Natural killer cell (primary cell): ENCODE measurements around the gene MTMR4. TPM values are rescaled to one million over a fixed set of nuclear protein-coding genes. Genes with fewer than 3 reads are reported as not detected.

Source experiments
- ATAC-seq, 3 donors: fragments of 150-1000 bp in 2 of 3; fragments of 200-7000 bp in 1 of 3; cut with Tn5 transposase; 1 replicate in 1 of 3; 2 replicates in 2 of 3; pipeline ENCODE4 v1.10.0; 2021; ENCODE audit warnings: mild to moderate bottlenecking in 2 of 3, moderate library complexity in 2 of 3
- DNase-seq, 2 donors: peaks; one replicate each; pipeline versions ENCODE4 v3.0.0 to v3.0.0-alpha.2; 2013 to 2021; ENCODE audit warnings: mixed read lengths in 1 of 2
- H3K27ac ChIP-seq: one replicate; pipeline ENCODE4 v1.5.1; 2013; ENCODE audit warnings: mild to moderate bottlenecking, low read length
- H3K27me3 ChIP-seq: one replicate; pipeline ENCODE4 v1.6.1; 2013; ENCODE audit warnings: low read length; ENCODE audit not compliant: control insufficient read depth, insufficient read depth
- H3K36me3 ChIP-seq: one replicate; pipeline ENCODE4 v1.6.1; 2013; ENCODE audit warnings: low read length; ENCODE audit not compliant: control insufficient read depth, insufficient read depth
- H3K4me1 ChIP-seq: one replicate; pipeline ENCODE4 v1.6.1; 2013; ENCODE audit warnings: low read length; ENCODE audit not compliant: control insufficient read depth, insufficient read depth
- H3K4me3 ChIP-seq: one replicate; pipeline ENCODE4 v1.5.1; 2013; ENCODE audit warnings: low read length
- H3K9me3 ChIP-seq: one replicate; pipeline ENCODE4 v1.6.1; 2013; ENCODE audit warnings: low read length; ENCODE audit not compliant: control insufficient read depth, insufficient read depth
- H3K27ac Mint-ChIP-seq, 2 donors: one replicate each; pipeline ENCODE4 v1.8.0; 2022; ENCODE audit warnings: mild to moderate bottlenecking in 2 of 2, mixed read lengths in 2 of 2, moderate library complexity in 1 of 2
- H3K27me3 Mint-ChIP-seq, 2 donors: one replicate each; pipeline ENCODE4 v1.8.0; 2022; ENCODE audit warnings: low read depth in 2 of 2, mixed read lengths in 2 of 2
- H3K36me3 Mint-ChIP-seq: one replicate; pipeline ENCODE4 v1.8.0; 2022; ENCODE audit warnings: mixed read lengths
- H3K4me1 Mint-ChIP-seq, 2 donors: one replicate each; pipeline ENCODE4 v1.8.0; 2022; ENCODE audit warnings: mixed read lengths in 2 of 2
- H3K4me3 Mint-ChIP-seq: one replicate; pipeline ENCODE4 v1.8.0; 2022; ENCODE audit warnings: mild to moderate bottlenecking, moderate library complexity, mixed read lengths
- H3K9me3 Mint-ChIP-seq, 2 donors: one replicate each; pipeline ENCODE4 v1.8.0; 2022; ENCODE audit warnings: mixed read lengths in 2 of 2
- WGBS: methylation state at CpG from one replicate; pipeline ENCODE4 v1.1.7; 2013; ENCODE audit warnings: missing lambda C conversion rate; ENCODE audit not compliant: insufficient coverage; 5-methylcytosine and 5-hydroxymethylcytosine counted together
- intact Hi-C: fragments of 100-400 bp; cut with micrococcal nuclease; formaldehyde crosslinking; loops from one replicate; pipeline ENCODE4 v1.14.2; 2022
- total RNA-seq, 4 donors: library from RNA; stranded (reverse); fragments of 120-200 nt in 1 of 4; gene quantifications; one replicate each; pipeline versions ENCODE4 v1.2.3 to v1.2.4, GENCODE V29; 2013 to 2022
- TF ChIP-seq, protein P1 (sequence below): fragments of 200-600 bp; IDR thresholded peaks from one replicate; pipeline ENCODE4 v1.8.0; 2022; ENCODE audit warnings: antibody characterized with exemption

The MTMR4 gene
- total RNA-seq, 3 donors from 2014 or later (not counting 1 experiment from before 2014, with no cell fraction given) = 28.4 to 43.4 (median 39.7) TPM

DNA sequence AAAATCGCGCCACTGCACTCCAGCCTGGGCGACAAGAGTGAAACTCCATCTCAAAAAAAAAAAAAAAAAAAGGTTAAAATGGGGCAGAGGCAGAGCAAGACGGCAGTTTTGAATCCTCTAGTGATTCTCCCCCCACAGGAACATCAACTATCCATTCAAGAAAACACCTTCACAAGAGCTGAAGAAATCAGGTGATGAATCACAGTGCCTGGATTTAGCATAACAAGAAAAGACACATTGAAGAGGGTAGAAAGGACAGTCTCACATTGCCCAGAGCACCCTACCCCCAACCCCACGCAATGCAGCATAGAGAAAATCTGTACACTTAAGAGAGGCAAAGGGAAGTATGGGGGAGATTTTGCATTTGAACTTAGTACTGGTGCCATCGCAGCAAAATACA, 68.4 kb downstream of the MTMR4 start:
- H3K27ac ChIP-seq = no peak overlapping the region
- intact Hi-C loops = loop anchor here (5.0 kb wide), 1 partner anchor 199 kb away; no protein-coding TSS in a partner anchor

More for the DNA sequence above, 68.4 kb downstream of the MTMR4 start:
- TF ChIP-seq, protein P1, sequence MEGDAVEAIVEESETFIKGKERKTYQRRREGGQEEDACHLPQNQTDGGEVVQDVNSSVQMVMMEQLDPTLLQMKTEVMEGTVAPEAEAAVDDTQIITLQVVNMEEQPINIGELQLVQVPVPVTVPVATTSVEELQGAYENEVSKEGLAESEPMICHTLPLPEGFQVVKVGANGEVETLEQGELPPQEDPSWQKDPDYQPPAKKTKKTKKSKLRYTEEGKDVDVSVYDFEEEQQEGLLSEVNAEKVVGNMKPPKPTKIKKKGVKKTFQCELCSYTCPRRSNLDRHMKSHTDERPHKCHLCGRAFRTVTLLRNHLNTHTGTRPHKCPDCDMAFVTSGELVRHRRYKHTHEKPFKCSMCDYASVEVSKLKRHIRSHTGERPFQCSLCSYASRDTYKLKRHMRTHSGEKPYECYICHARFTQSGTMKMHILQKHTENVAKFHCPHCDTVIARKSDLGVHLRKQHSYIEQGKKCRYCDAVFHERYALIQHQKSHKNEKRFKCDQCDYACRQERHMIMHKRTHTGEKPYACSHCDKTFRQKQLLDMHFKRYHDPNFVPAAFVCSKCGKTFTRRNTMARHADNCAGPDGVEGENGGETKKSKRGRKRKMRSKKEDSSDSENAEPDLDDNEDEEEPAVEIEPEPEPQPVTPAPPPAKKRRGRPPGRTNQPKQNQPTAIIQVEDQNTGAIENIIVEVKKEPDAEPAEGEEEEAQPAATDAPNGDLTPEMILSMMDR = no peak
- peaks cover 5% of the 10 kb centered on the region in 2 donors for H3K4me1 Mint-ChIP-seq
- H3K4me3 ChIP-seq = no peak overlapping the region
- no peaks in the 10 kb centered on the region for H3K27me3 Mint-ChIP-seq
- no peaks in the 10 kb centered on the region for H3K36me3 Mint-ChIP-seq
- DNase-seq (no peak), ATAC-seq (no peak)
- H3K4me3 Mint-ChIP-seq = no peak overlapping the region
- WGBS = 100% methylated on average over 4 of the region's 6 CpGs
- H3K9me3 Mint-ChIP-seq = no peaks in the 10 kb centered on the region
- H3K27me3 ChIP-seq = no peaks in the 10 kb centered on the region
- no peak overlapping the region for H3K27ac Mint-ChIP-seq
- H3K4me1 ChIP-seq = no peaks in the 10 kb centered on the region
- no peaks in the 10 kb centered on the region for H3K9me3 ChIP-seq
- H3K36me3 ChIP-seq = no peaks in the 10 kb centered on the region

Other genes with a start within 250 kb of the MTMR4 start
- 1 to 10 TPM in 2 of 3 donors, not detected in 1; 1.8 to 1.9 TPM for gene MPO, start 233.7 kb downstream of the MTMR4 start, total RNA-seq
- gene TSPOAP1, start 185.8 kb downstream of the MTMR4 start, total RNA-seq = 100 to 1,000 TPM; 176 to 282 (median 246) TPM
- 10 to 100 TPM; 55.9 to 68.3 (median 68.1) TPM for gene SUPT4H1, start 162.4 kb downstream of the MTMR4 start, total RNA-seq
- gene RNF43, start 97.1 kb downstream of the MTMR4 start, total RNA-seq = 1 to 10 TPM in 2 of 3 donors, under 1 TPM in 1; 0.95 to 1.1 (median 1.0) TPM
- under 1 TPM; 0.45 to 1.00 (median 0.94) TPM for gene HSF5, start 26.2 kb downstream of the MTMR4 start, total RNA-seq
- gene TEX14, start 177.4 kb upstream of the MTMR4 start, total RNA-seq = 1 to 10 TPM in 1 of 3 donors, under 1 TPM in 2; 0.29 to 1.1 (median 0.89) TPM
- gene RAD51C, start 178.0 kb upstream of the MTMR4 start, total RNA-seq = 10 to 100 TPM; 13.4 to 18.9 (median 17.1) TPM
- not detected for gene PPM1E, start 241.2 kb upstream of the MTMR4 start, total RNA-seq